DMS53 treated with DMSO at 0.1 percent for 48 hours (cell line): Measurements from ENCODE around the gene CMIP.

Source experiments
- DNase-seq: peaks from one replicate; lab custom pipeline; 2025; ENCODE audit not compliant: unreplicated experiment; lab: John Stamatoyannopoulos, UW

CMIP gene

DNA sequence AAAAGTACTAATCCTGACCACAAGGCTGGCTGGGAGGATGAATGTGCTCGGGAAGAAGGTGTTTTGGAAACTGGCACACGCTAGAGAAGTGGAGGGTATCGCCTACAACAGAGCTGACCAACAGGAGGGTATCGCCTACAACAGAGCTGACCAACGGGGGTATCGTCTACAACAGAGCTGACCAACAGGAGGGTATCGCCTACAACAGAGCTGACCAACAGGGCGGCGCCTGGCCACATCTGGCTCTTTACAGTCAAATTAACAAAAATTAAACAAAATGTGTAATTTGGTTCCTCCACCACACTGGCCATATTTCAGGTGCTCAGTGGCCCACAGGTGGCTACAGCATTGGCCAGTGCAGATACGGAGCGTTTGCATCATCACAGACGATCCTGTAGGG is 153.5 kb downstream of the CMIP start:
- DNase-seq: no peak

DNA sequence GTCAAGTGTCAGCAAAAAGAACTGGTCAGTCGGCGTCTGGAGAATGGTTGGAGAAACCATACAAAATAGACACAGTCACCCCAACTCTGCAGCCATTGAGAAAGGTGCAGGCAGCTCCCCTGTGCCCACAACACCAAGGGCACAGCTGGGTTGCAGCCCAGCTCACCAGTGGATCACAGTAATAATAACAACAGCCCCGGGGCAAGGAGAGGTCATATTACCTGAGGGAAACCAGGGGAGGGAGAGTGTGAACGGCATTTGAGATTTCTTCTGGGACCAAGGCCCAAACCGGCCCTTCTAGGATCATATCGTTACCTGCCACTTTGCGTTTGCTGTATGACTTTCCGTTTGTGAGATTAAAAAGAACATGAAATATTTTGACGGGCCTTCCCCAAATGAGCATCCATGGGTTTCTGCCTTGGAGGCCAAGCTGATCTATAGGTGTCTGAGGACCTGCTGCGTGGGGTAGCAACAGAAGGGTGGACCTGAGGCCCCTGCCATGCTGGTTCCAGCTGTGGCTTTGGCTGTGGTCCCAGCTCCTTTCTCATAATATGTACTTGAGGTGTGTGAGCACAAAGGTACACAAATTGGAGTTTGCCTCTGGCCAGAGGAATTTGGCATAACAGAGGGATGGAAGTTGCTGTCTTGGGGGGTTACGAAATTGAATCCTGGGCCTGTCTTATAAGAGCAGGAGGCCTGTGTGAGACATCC is 154.6 kb downstream of the CMIP start:
- no peak for DNase-seq

- no peak for DNase-seq
These were observed 155.7 kb downstream of the CMIP start for GRCh38 chr16:81600275-81600674.

- no peak for DNase-seq
These were observed 156.4 kb downstream of the CMIP start for GRCh38 chr16:81601008-81601428.

GRCh38 chr16:81601601-81602255 is 157.1 kb downstream of the CMIP start:
- DNase-seq: no peak

GRCh38 chr16:81602256-81602776 is 157.7 kb downstream of the CMIP start:
- DNase-seq: no peak

DNA sequence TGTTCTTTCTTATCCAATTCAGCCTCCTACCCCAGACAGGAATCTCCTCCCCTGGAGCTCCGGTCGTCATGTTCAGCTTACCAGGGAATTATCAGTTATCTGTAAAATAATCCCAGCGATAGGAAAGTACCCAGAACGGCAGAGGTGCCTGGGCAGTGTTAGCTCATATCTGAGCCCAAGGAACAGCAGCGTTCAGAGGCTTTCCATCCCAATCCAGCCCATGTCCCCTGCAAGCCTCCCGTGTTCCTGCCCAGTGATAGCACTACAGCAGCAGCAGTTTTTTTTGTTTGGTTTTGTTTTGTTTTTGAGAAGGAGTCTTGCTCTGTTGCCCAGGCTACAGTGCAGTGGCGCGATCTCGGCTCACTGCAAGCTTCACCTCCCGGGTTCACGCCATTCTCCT is 158.2 kb downstream of the CMIP start:
- DNase-seq: no peak

GRCh38 chr16:81604960-81605383 is 160.4 kb downstream of the CMIP start:
- DNase-seq: no peak

GRCh38 chr16:81606039-81606438 is 161.4 kb downstream of the CMIP start:
- DNase-seq: no peak

DNA sequence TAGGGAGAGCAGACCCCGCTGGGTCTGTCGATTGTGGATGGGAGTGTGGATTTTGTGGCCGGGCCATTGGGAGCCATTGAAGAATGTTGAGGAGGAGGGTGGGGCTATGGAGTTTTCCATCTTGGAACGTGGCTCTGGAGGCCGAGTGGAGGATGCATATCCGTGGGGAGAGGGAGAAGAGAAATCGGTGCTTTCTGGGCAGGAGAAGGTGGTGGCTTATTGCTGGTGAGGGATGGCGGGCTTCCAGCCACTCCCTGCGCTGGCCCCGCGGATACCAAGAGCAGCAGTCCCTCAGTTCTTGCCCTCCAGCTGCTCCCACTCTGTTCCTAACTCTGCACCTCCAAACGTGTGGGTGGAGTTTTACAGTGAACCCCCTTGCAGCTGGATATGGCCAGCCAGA is 162.4 kb downstream of the CMIP start:
- DNase-seq: no peak

DNA sequence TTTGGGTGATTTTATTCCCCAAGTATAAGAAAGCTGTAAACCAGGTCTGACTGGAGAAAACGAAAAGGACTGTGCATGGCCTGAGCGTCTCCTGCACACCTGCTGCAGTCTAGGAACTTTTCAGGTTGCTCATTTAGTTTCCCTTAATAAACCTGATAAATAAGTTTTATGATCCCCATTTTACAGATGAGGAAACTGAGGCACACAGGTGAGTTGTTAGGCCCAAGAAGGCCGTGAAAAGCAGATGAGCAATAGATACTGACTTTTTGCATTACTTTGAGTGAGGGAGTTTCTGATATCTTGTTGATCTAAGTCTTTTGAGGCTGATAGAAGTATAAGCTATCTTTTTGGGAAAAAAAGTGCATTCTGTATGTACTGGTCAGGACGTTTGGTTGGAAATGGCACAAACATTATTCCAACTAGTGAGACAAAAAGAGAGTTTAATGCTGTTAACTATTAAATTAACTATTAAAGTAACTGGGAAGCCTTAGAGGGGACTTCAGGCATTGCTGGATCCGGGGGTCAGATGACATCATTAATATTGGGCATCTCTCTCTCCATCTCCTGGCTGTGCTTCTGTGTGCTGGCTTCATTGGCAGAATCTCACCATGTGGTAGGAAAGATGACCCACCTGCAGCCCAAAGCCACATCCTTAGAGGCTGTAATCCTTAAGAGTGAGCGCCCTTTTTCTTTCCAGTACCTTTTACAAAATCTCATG is 163.4 kb downstream of the CMIP start:
- DNase-seq: no peak

DNA sequence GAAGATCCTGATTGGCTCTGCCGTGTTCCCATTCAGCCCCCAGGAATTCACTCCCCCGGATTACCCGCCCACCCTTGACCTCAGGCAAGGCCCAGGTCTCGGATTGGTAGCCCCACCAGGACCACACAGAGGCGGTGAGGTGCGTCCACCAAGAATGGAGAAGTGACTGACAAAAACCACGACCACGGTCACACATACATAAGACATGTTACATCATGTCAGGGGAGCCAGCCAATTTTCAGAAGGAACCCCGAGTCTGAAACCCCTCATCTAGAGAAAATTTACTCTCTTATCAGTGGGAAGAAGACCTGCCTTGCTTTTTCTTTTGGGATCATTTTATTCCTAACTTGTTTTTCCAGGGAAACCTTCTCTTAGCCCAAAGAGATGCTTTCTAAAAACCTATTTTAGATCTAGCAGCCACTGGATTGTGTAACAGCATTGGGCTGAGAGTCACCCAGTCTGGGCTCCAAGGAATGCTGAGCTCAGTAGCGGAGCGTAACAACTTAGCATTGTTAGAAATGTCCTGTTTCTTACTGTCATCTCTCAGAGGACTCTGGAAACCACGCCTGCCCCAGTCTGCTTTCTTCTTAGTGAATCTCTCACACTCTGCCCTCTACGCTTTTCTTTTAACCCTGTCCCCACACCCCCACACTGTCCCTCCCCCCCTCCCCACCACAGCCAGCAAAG is 164.1 kb downstream of the CMIP start:
- no peak for DNase-seq

GRCh38 chr16:81609323-81609892 is 164.8 kb downstream of the CMIP start:
- no peak for DNase-seq

- no peak for DNase-seq
These were observed 165.7 kb downstream of the CMIP start for GRCh38 chr16:81610144-81610842.

DNA sequence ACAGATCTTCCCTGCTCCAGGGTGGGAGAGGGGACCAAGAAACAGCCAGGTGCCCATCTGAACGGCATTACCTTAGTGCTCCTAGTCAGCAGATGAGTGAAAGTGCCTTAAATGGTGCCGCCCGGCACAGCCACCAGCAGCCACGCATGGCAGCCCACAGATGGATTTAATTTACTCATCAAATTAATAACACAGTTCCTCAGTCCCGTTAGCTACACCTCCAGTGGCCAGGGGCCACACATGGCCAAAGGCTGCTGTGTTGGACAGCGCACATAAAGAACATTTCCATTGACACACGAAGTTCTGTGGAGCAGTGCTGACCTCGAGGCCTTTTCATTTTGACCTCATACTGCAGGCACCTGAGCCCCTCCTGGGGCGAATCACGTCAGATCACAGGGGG is 166.3 kb downstream of the CMIP start:
- no peak for DNase-seq

- DNase-seq: no peak
These were observed 167.1 kb downstream of the CMIP start for GRCh38 chr16:81611721-81612120.

DNA sequence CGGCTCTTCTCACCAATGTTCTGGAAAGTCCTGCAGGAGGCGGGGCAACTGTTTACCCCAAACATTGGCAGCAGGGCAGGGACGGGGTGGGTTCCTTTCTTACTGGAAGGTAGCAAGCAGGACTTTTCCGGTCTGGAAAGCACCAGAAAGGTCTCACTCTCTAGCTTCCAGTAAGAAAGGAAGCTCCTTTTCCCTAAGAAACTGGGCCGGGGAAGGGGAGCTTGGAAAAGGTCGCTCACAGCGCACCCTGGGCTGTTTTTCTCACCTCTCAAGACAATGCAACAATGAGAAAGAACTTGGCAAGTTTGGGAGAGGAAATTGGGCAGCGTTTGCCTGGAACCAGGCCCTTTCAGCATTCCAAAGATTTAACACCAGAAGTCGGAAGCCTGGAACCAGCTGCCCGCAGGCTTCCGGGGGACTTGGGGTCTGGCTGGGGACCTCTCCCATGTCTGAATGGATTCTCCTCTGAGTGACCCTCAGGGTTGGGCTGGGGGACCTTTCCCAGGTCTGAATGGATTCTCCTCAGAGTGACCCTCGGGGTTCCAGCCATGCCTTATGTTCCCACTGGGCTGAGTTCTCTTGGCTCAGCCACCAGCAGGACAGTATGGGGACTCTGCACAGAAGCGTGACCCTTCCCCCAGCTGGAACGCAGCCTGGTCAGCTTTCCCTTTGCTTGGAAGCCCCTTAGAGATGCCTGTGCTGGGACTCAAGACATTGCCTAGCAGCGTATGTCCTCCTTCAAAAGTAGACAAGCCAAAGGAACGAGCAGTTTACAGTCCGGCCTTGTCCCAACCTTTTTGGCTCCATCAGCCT is 167.9 kb downstream of the CMIP start:
- no peak for DNase-seq

DNA sequence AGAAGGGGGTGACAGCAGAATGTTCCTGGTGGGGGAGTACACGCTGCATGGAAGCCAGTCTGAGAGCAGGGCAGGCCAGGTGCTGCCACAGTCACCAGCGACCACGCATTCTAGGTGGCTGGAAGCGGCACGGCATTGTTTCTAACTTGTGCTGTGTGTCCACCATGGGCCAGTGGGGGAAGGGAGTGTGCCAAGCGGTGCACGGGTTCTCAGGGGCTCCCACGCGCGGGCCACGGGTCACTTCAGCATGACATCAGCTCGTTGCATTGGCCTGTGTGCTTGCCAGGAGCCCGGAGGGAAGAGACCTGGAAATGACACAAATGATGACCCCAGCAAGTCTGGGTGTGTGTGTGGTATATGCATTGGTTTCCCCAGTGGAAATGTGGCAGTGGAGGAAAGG is 169.6 kb downstream of the CMIP start:
- DNase-seq: no peak

DNA sequence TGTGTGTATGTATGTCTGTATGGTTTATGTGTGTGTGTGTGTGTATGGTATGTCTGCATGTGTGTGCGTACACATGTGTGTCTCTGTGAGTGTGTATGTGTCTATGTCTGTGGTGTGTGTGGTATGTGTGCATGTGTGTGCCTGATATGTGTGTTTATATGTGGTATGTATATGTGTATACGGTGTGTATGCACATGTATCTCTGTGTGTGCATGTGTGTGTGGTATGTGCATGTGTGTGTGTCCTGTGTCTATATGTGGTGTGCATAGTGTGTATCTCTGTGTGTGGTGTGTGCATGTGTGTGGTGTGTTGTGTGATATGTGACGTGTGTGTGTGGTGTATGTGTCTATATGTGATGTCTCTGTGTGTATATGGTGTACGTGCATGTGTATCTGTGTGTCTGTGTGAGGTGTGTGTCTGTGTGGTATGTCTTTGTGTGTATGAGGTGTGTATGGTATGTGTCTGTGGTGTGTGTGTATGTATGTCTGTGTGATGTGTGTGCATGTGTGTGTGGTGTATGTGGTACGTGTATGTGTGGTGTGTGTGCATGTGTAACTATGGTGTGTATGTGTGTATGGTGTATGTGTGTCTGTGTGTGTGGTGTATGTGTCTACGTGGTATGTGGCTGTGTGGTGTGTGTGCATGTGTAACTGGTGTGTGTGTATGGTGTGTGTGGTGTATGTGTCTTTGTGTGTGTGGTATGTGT is 170.2 kb downstream of the CMIP start:
- no peak for DNase-seq
